ENCODE results near the gene PTTG1IP. TPM values are rescaled to one million over a fixed set of nuclear protein-coding genes. Genes with fewer than 3 reads are reported as not detected.

Gene PTTG1IP
- polyA plus RNA-seq, 1 experiment = 249 TPM

- Histone ChIP-seq H3K27me3 (ENCODE audit: control insufficient read depth, insufficient read depth, low read length) (no peaks in the 10 kb centered on the region), H3K9me3 (ENCODE audit: control insufficient read depth, insufficient read depth, low read length) (peaks cover 12% of the 10 kb centered on the region), H3K4me3 (ENCODE audit: low read depth, low read length) (no peak overlapping the region), H3K27ac (ENCODE audit: low read depth, low read length) (no peak overlapping the region)
- TF ChIP-seq CTCF (IDR thresholded peaks at IDR 0.05; ENCODE audit: low read depth, low read length) = no peak
- ChIA-PET POLR2A (no interaction called here), CTCF (interaction anchor here (0.5 to 0.6 kb wide), 2 partner anchors 78 to 117 kb away, joined by 4 to 5 read pairs; no protein-coding TSS in a partner anchor)
- no peak for DNase-seq (ENCODE audit: low read depth, low spot score)
Observed at GRCh38 chr21:44814498-44815023, 58.9 kb downstream of the PTTG1IP start.

- no peak for TF ChIP-seq CTCF (IDR thresholded peaks at IDR 0.05; ENCODE audit: low read depth, low read length)
- Histone ChIP-seq H3K4me3 (ENCODE audit: low read depth, low read length) (no peak overlapping the region), H3K27ac (ENCODE audit: low read depth, low read length) (no peak overlapping the region), H3K9me3 (ENCODE audit: control insufficient read depth, insufficient read depth, low read length) (peaks cover 4% of the 10 kb centered on the region), H3K27me3 (ENCODE audit: control insufficient read depth, insufficient read depth, low read length) (no peaks in the 10 kb centered on the region)
- no peak for DNase-seq (ENCODE audit: low read depth, low spot score)
- ChIA-PET POLR2A (no interaction called here), CTCF (interaction anchor here (0.6 kb wide), 1 partner anchor 79 kb away, joined by 5 read pairs; no protein-coding TSS in a partner anchor)
Observed at GRCh38 chr21:44813727-44814126, 59.8 kb downstream of the PTTG1IP start.

- POLR2A ChIA-PET = no interaction called here
- no peak for DNase-seq (ENCODE audit: low read depth, low spot score)
- no peak for TF ChIP-seq CTCF (IDR thresholded peaks at IDR 0.05; ENCODE audit: low read depth, low read length)
- H3K4me3 ChIP-seq (ENCODE audit: low read depth, low read length) = no peak overlapping the region
- no peak overlapping the region for H3K27ac ChIP-seq (ENCODE audit: low read depth, low read length)
- no peaks in the 10 kb centered on the region; the same call in 1 of the 2 replicates for H3K9me3 ChIP-seq (ENCODE audit: control insufficient read depth, insufficient read depth, low read length)
- CTCF ChIA-PET = no interaction called here
- H3K27me3 ChIP-seq (ENCODE audit: control insufficient read depth, insufficient read depth, low read length) = no peaks in the 10 kb centered on the region
Observed at GRCh38 chr21:44813149-44813548, 60.3 kb downstream of the PTTG1IP start.

GRCh38 chr21:44812640-44813039, 60.9 kb downstream of the PTTG1IP start:
- DNase-seq (ENCODE audit: low read depth, low spot score) = no peak
- Histone ChIP-seq H3K27ac (ENCODE audit: low read depth, low read length) (no peak overlapping the region), H3K9me3 (ENCODE audit: control insufficient read depth, insufficient read depth, low read length) (no peaks in the 10 kb centered on the region; the same call in 1 of the 2 replicates), H3K4me3 (ENCODE audit: low read depth, low read length) (no peak overlapping the region), H3K27me3 (ENCODE audit: control insufficient read depth, insufficient read depth, low read length) (no peaks in the 10 kb centered on the region)
- TF ChIP-seq CTCF (IDR thresholded peaks at IDR 0.05; ENCODE audit: low read depth, low read length) = no peak
- POLR2A ChIA-PET = no interaction called here
- CTCF ChIA-PET = interaction anchor here (0.9 to 1.7 kb wide), 2 partner anchors 19 to 120 kb away, joined by 3 read pairs; no protein-coding TSS in a partner anchor

GRCh38 chr21:44810779-44811178, 62.7 kb downstream of the PTTG1IP start:
- Histone ChIP-seq H3K4me3 (ENCODE audit: low read depth, low read length) (no peak overlapping the region), H3K27ac (ENCODE audit: low read depth, low read length) (no peak overlapping the region), H3K27me3 (ENCODE audit: control insufficient read depth, insufficient read depth, low read length) (no peaks in the 10 kb centered on the region), H3K9me3 (ENCODE audit: control insufficient read depth, insufficient read depth, low read length) (no peaks in the 10 kb centered on the region; the same call in 1 of the 2 replicates)
- POLR2A ChIA-PET = interaction anchor here (0.5 kb wide), 1 partner anchor 9 kb away, joined by 3 read pairs; the partner anchor contains the start of gene UBE2G2
- DNase-seq (ENCODE audit: low read depth, low spot score) = no peak
- CTCF ChIA-PET = no interaction called here
- no peak for TF ChIP-seq CTCF (IDR thresholded peaks at IDR 0.05; ENCODE audit: low read depth, low read length)

All from AG04450 (cell line).